Placental epithelial cell (primary cell): ENCODE results near the gene MR1. TPM values are rescaled to one million over a fixed set of nuclear protein-coding genes. Genes with fewer than 3 reads are reported as not detected.

Source experiments
- total RNA-seq: library from RNA; depleted of rRNA; stranded (reverse); fragments of >200 nt; gene quantifications from 2 replicates; pipeline ENCODE4 v1.2.3, GENCODE V29; 2012

Gene MR1
- total RNA-seq: 23.6 and 25.9 TPM in 2 replicates

GRCh38 chr1:181033799-181034451, at the start of gene MR1:
Gene MR1, plus strand, starts transcription at chr1:181033983. Its CDS starts 25 bp downstream, at chr1:181034008.

GRCh38 chr1:181088079-181089016, 54.6 kb downstream of the MR1 start, which contains the start of gene IER5:
Gene IER5, plus strand, starts transcription at chr1:181088700. Its CDS starts 203 bp downstream, at chr1:181088903.

Other genes with a start within 250 kb of the MR1 start
- 12.8 and 22.4 TPM in 2 replicates for gene KIAA1614, start 121.1 kb upstream of the MR1 start, total RNA-seq
- gene STX6, start 11.1 kb upstream of the MR1 start, total RNA-seq: 15.7 and 17.7 TPM in 2 replicates
- gene IER5, start 54.7 kb downstream of the MR1 start, total RNA-seq: 45.1 and 61.4 TPM in 2 replicates